GM10266 (cell line): ENCODE measurements around the gene TCF7L1.

Experiments used
- DNase-seq: peaks from one replicate; pipeline ENCODE4 v3.0.0; 2012; ENCODE audit errors: extremely low spot score
- TF ChIP-seq, protein P1 (sequence below): IDR thresholded peaks from 2 replicates; pipeline ENCODE4 v1.5.1; 2012; ENCODE audit warnings: mild to moderate bottlenecking, low read depth; ENCODE audit not compliant: control insufficient read depth, insufficient read depth; ENCODE audit errors: missing control alignments

TCF7L1 gene

DNA sequence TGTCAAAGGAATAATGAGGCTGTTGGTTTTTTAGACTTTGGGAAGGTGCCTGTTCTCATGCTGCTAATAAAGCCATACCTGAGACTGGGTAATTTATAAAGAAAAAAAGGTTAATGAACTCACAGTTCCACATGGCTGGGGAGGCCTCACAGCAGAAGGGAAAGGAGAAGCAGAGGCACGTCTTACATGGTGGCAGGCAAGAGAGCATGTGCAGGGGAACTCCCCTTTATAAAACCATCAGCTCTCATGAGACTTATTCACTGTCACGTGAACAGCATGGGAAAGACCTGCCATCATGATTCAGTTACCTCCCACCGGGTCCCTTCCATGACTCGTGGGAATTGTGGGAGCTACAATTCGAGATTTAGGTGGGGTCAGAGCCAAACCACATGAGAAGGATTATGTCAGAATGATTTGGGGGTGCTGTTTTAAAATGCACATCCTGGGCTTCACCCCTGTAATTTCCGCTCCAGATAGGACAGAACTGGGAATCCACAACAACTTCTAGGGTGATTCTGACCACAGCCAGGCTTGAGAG, 37.8 kb downstream of the TCF7L1 start:
- TF ChIP-seq, protein P1, sequence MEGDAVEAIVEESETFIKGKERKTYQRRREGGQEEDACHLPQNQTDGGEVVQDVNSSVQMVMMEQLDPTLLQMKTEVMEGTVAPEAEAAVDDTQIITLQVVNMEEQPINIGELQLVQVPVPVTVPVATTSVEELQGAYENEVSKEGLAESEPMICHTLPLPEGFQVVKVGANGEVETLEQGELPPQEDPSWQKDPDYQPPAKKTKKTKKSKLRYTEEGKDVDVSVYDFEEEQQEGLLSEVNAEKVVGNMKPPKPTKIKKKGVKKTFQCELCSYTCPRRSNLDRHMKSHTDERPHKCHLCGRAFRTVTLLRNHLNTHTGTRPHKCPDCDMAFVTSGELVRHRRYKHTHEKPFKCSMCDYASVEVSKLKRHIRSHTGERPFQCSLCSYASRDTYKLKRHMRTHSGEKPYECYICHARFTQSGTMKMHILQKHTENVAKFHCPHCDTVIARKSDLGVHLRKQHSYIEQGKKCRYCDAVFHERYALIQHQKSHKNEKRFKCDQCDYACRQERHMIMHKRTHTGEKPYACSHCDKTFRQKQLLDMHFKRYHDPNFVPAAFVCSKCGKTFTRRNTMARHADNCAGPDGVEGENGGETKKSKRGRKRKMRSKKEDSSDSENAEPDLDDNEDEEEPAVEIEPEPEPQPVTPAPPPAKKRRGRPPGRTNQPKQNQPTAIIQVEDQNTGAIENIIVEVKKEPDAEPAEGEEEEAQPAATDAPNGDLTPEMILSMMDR: no peak
- DNase-seq: no peak

DNA sequence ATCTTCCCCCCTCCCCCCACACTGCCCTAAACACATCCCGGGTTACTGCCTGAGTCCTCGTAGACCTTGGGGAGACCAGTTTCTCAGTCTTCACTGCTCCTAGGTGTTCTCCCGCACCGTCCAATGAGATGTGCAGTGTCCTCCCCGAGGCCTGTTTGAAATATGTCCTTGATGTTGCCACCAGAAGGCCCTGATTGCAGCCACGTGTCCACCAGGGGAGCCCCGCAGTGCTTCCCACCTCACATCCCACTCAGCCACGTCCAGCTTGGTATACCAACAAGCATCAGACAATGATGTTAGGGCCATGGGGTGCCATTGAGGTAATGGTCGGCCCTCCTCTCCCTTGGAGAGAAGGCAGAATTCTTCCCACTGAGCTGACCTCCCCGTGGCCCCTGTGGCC, 38.7 kb downstream of the TCF7L1 start:
- no peak for DNase-seq
- TF ChIP-seq, protein P1: no peak

- TF ChIP-seq, protein P1: no peak
- no peak for DNase-seq
These were observed 40.7 kb downstream of the TCF7L1 start for GRCh38 chr2:85173909-85174308.

- TF ChIP-seq, protein P1: no peak
- DNase-seq: no peak
These were observed 41.8 kb downstream of the TCF7L1 start for GRCh38 chr2:85174943-85175342.

GRCh38 chr2:85175369-85176299, 42.4 kb downstream of the TCF7L1 start:
- TF ChIP-seq, protein P1: no peak
- DNase-seq: no peak

- DNase-seq: no peak
- TF ChIP-seq, protein P1: no peak
These were observed 44.0 kb downstream of the TCF7L1 start for GRCh38 chr2:85177031-85177824.
